GM23338 (cell line): ENCODE measurements around the gene LAMA4. TPM values are rescaled to one million over a fixed set of nuclear protein-coding genes. Genes with fewer than 3 reads are reported as not detected.

Source experiments
- ATAC-seq: fragments of 200-7000 bp; cut with Tn5 transposase; 3 replicates; pipeline ENCODE4 v1.9.1; 2020
- DNase-seq: peaks from one replicate; pipeline ENCODE4 v3.0.0-alpha.2; 2015; ENCODE audit warnings: low spot score
- H2AFZ ChIP-seq: fragments of 200-600 bp; sonication (generic); 2 replicates; pipeline ENCODE4 v1.8.0; 2016; ENCODE audit warnings: antibody characterized with exemption, mild to moderate bottlenecking, moderate library complexity
- H3F3A ChIP-seq: fragments of 200-600 bp; sonication (generic); replicated peaks from 2 replicates; pipeline ENCODE4 v1.8.0; 2017; ENCODE audit warnings: antibody characterized with exemption, mixed run types, low read depth
- H3K27ac ChIP-seq: fragments of 200-600 bp; sonication (generic); 2 replicates; pipeline ENCODE4 v1.6.1; 2016; ENCODE audit warnings: low read depth
- H3K27me3 ChIP-seq: fragments of 200-600 bp; sonication (generic); 2 replicates; pipeline ENCODE4 v1.8.0; 2016; ENCODE audit warnings: mild to moderate bottlenecking, mixed run types, moderate library complexity; ENCODE audit not compliant: insufficient read depth
- H3K36me3 ChIP-seq: fragments of 200-600 bp; sonication (generic); 2 replicates; pipeline ENCODE4 v1.8.0; 2016; ENCODE audit warnings: mild to moderate bottlenecking; ENCODE audit not compliant: insufficient read depth
- H3K4me1 ChIP-seq: fragments of 200-600 bp; sonication (generic); 2 replicates; pipeline ENCODE4 v1.8.0; 2016; ENCODE audit warnings: mild to moderate bottlenecking, moderate library complexity; ENCODE audit not compliant: insufficient read depth
- H3K4me2 ChIP-seq: fragments of 200-600 bp; sonication (generic); 2 replicates; pipeline ENCODE4 v1.7.1; 2017; ENCODE audit warnings: mixed run types
- H3K4me3 ChIP-seq: fragments of 200-600 bp; sonication (generic); 2 replicates; pipeline ENCODE4 v1.6.1; 2016; ENCODE audit warnings: mixed run types
- H3K79me2 ChIP-seq: fragments of 200-600 bp; sonication (generic); replicated peaks from 2 replicates; pipeline ENCODE4 v1.8.0; 2017; ENCODE audit warnings: mild to moderate bottlenecking; ENCODE audit not compliant: insufficient read depth
- H3K9me2 ChIP-seq: fragments of 200-600 bp; sonication (generic); 2 replicates; pipeline ENCODE4 v1.8.0; 2017; ENCODE audit not compliant: insufficient read depth
- H4K20me1 ChIP-seq: fragments of 200-600 bp; sonication (generic); replicated peaks from 2 replicates; pipeline ENCODE4 v1.8.0; 2017; ENCODE audit warnings: mild to moderate bottlenecking; ENCODE audit not compliant: insufficient read depth
- H3K27ac Mint-ChIP-seq: 2 replicates; pipeline ENCODE4 v1.8.0; 2020; ENCODE audit warnings: inconsistent platforms, mild to moderate bottlenecking, moderate library complexity, mixed read lengths
- H3K27me3 Mint-ChIP-seq: 3 replicates; pipeline ENCODE4 v1.8.0; 2022; ENCODE audit warnings: low read depth, mild to moderate bottlenecking, moderate library complexity, mixed read lengths, inconsistent platforms; ENCODE audit not compliant: insufficient read depth, poor library complexity
- H3K36me3 Mint-ChIP-seq: 3 replicates; pipeline ENCODE4 v1.8.0; 2021; ENCODE audit warnings: low read depth, mild to moderate bottlenecking, inconsistent platforms, moderate library complexity, mixed read lengths
- H3K4me1 Mint-ChIP-seq: 3 replicates; pipeline ENCODE4 v1.8.0; 2020; ENCODE audit warnings: mild to moderate bottlenecking, inconsistent platforms, mixed read lengths
- H3K4me3 Mint-ChIP-seq: 3 replicates; pipeline ENCODE4 v1.8.0; 2021; ENCODE audit warnings: moderate library complexity, mild to moderate bottlenecking, inconsistent platforms, mixed read lengths
- H3K9me3 Mint-ChIP-seq: 3 replicates; pipeline ENCODE4 v1.8.0; 2020; ENCODE audit warnings: moderate library complexity, mild to moderate bottlenecking, inconsistent platforms, mixed read lengths
- CREB1 ChIP-seq: fragments of 250-450 bp; sonication (Bioruptor Pico); IDR thresholded peaks from 2 replicates; pipeline ENCODE4 v1.5.0; 2020; ENCODE audit warnings: low read depth, mild to moderate bottlenecking, moderate library complexity
- EZH2 ChIP-seq: fragments of 200-600 bp; sonication (generic); IDR thresholded peaks from one replicate; pipeline ENCODE4 v1.8.0; 2017; ENCODE audit warnings: antibody characterized with exemption, mild to moderate bottlenecking, low read depth; ENCODE audit not compliant: unreplicated experiment
- EZH2phosphoT487 ChIP-seq: fragments of 200-600 bp; sonication (generic); IDR thresholded peaks from one replicate; pipeline ENCODE4 v1.8.1; 2018; ENCODE audit warnings: antibody characterized with exemption; ENCODE audit not compliant: unreplicated experiment
- JUNB ChIP-seq: IDR thresholded peaks from one replicate; pipeline ENCODE4 v1.6.1; 2016; ENCODE audit warnings: antibody characterized with exemption; ENCODE audit not compliant: unreplicated experiment
- NANOG ChIP-seq: IDR thresholded peaks from 2 replicates; pipeline ENCODE4 v1.6.1; 2016; ENCODE audit warnings: antibody characterized with exemption, borderline replicate concordance
- POLR2AphosphoS5 ChIP-seq: IDR thresholded peaks from 2 replicates; pipeline ENCODE4 v1.6.1; 2016; ENCODE audit warnings: antibody characterized with exemption, low read depth
- ZNF114 ChIP-seq: fragments of 250-450 bp; sonication (Bioruptor Pico); IDR thresholded peaks from 2 replicates; pipeline ENCODE4 v1.5.0; 2020; ENCODE audit warnings: mild to moderate bottlenecking, moderate library complexity
- ZNF331 ChIP-seq: fragments of 250-450 bp; sonication (Bioruptor Pico); IDR thresholded peaks from 2 replicates; pipeline ENCODE4 v1.5.0; 2020; ENCODE audit warnings: low read depth, mild to moderate bottlenecking, moderate library complexity
- polyA plus RNA-seq: library from polyadenylated mRNA; unstranded; fragments of >200 nt; fragmentation: Nextera tagmentation; extraction: Ambion mirVana; gene quantifications from 2 replicates; pipeline ENCODE4 v1.2.1, GENCODE V29; 2016
- total RNA-seq: library from RNA; depleted of rRNA; stranded (reverse); fragments of >200 nt; shearing (Covaris generic); gene quantifications from 2 replicates; pipeline ENCODE4 v1.2.3, GENCODE V29; 2014
- TF ChIP-seq, protein P1 (sequence below): IDR thresholded peaks from 2 replicates; pipeline ENCODE4 v1.6.1; 2016; ENCODE audit warnings: antibody characterized with exemption
- TF ChIP-seq, protein P2 (sequence below): IDR thresholded peaks from one replicate; pipeline ENCODE4 v1.6.1; 2018; ENCODE audit warnings: antibody characterized with exemption; ENCODE audit not compliant: unreplicated experiment
- TF ChIP-seq, protein P3 (sequence below): fragments of 250-450 bp; sonication (Bioruptor Pico); IDR thresholded peaks from 2 replicates; pipeline ENCODE4 v1.5.0; 2020; ENCODE audit warnings: mild to moderate bottlenecking, moderate library complexity
- TF ChIP-seq, protein P4 (sequence below), 2 experiments: fragments of 200-600 bp in 1 of 2; sonication (generic) in 1 of 2; conservative IDR thresholded peaks; 2 replicates each; pipeline versions ENCODE4 v1.5.1 to v1.6.1; 2016 to 2017; ENCODE audit warnings: antibody characterized with exemption in 2 of 2, low read depth in 2 of 2, mild to moderate bottlenecking in 2 of 2, moderate library complexity in 1 of 2

The LAMA4 gene
- total and polyA plus RNA-seq, 2 experiments from 2014 or later = 1.7 to 2.8 TPM

DNA sequence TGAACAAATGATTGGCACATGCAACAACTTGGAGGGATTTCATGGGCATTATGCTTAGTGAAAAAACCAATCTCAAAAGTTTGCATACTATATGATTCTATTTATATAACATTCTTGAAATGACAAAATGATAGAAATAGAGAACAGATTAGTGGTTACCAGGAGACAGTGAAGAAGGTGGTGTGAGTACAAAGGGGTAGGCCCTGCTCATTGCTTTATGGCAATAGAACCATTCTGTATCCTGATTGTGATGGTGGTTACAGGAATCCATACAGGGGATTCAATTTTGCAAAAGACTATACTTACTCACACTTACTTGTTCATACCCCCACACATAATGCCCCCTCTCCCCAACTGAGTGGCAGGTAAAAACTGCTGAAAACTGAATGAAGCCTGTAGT, 30.2 kb upstream of the LAMA4 start (continued):
- no peak for TF ChIP-seq NANOG
- TF ChIP-seq, protein P1, sequence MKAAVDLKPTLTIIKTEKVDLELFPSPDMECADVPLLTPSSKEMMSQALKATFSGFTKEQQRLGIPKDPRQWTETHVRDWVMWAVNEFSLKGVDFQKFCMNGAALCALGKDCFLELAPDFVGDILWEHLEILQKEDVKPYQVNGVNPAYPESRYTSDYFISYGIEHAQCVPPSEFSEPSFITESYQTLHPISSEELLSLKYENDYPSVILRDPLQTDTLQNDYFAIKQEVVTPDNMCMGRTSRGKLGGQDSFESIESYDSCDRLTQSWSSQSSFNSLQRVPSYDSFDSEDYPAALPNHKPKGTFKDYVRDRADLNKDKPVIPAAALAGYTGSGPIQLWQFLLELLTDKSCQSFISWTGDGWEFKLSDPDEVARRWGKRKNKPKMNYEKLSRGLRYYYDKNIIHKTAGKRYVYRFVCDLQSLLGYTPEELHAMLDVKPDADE = no peak

DNA sequence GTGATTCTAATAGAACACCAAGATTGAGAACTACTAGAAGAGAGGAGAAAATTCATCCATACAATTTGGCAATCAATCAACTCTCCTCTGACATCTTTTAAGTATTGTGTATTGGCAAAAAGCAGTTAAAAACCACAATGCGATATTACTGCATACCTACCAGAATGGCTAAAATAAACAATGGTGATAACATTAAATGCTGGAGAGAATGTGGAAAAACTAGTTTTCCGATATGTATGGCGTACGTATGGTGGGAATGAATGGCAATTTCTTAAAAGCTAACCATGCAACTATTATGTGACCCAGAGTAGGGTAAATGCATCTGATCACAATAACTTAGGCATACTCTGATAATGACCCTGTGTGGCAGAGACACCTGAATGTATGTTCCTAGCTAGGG, 29.3 kb upstream of the LAMA4 start:
- Histone ChIP-seq H3K79me2 (no peaks in the 10 kb centered on the region), H4K20me1 (no peaks in the 10 kb centered on the region), H3K27me3 (no peaks in the 10 kb centered on the region), H3K9me2 (no peaks in the 10 kb centered on the region), H2AFZ (no peak overlapping the region), H3K27ac (no peak overlapping the region), H3K4me2 (no peak overlapping the region), H3K4me1 (no peaks in the 10 kb centered on the region; the same call in 1 of the 2 replicates), H3F3A (no peaks in the 10 kb centered on the region), H3K4me3 (no peak overlapping the region), H3K36me3 (no peaks in the 10 kb centered on the region)
- H3K4me1 Mint-ChIP-seq = peaks cover 11% of the 10 kb centered on the region; the same call in 2 of the 3 replicates
- ATAC-seq (no peak), DNase-seq (no peak)
- H3K4me3 Mint-ChIP-seq = no peak overlapping the region
- H3K27ac Mint-ChIP-seq = no peak overlapping the region
- H3K36me3 Mint-ChIP-seq = no peaks in the 10 kb centered on the region
- H3K27me3 Mint-ChIP-seq = no peaks in the 10 kb centered on the region
- no peaks in the 10 kb centered on the region for H3K9me3 Mint-ChIP-seq
- no peak for TF ChIP-seq EZH2
- TF ChIP-seq, protein P2, sequence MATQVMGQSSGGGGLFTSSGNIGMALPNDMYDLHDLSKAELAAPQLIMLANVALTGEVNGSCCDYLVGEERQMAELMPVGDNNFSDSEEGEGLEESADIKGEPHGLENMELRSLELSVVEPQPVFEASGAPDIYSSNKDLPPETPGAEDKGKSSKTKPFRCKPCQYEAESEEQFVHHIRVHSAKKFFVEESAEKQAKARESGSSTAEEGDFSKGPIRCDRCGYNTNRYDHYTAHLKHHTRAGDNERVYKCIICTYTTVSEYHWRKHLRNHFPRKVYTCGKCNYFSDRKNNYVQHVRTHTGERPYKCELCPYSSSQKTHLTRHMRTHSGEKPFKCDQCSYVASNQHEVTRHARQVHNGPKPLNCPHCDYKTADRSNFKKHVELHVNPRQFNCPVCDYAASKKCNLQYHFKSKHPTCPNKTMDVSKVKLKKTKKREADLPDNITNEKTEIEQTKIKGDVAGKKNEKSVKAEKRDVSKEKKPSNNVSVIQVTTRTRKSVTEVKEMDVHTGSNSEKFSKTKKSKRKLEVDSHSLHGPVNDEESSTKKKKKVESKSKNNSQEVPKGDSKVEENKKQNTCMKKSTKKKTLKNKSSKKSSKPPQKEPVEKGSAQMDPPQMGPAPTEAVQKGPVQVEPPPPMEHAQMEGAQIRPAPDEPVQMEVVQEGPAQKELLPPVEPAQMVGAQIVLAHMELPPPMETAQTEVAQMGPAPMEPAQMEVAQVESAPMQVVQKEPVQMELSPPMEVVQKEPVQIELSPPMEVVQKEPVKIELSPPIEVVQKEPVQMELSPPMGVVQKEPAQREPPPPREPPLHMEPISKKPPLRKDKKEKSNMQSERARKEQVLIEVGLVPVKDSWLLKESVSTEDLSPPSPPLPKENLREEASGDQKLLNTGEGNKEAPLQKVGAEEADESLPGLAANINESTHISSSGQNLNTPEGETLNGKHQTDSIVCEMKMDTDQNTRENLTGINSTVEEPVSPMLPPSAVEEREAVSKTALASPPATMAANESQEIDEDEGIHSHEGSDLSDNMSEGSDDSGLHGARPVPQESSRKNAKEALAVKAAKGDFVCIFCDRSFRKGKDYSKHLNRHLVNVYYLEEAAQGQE = no peak
- no peak for TF ChIP-seq ZNF114 (CRISPR knock-in tag)
- TF ChIP-seq, protein P1 = no peak
- TF ChIP-seq, protein P3, sequence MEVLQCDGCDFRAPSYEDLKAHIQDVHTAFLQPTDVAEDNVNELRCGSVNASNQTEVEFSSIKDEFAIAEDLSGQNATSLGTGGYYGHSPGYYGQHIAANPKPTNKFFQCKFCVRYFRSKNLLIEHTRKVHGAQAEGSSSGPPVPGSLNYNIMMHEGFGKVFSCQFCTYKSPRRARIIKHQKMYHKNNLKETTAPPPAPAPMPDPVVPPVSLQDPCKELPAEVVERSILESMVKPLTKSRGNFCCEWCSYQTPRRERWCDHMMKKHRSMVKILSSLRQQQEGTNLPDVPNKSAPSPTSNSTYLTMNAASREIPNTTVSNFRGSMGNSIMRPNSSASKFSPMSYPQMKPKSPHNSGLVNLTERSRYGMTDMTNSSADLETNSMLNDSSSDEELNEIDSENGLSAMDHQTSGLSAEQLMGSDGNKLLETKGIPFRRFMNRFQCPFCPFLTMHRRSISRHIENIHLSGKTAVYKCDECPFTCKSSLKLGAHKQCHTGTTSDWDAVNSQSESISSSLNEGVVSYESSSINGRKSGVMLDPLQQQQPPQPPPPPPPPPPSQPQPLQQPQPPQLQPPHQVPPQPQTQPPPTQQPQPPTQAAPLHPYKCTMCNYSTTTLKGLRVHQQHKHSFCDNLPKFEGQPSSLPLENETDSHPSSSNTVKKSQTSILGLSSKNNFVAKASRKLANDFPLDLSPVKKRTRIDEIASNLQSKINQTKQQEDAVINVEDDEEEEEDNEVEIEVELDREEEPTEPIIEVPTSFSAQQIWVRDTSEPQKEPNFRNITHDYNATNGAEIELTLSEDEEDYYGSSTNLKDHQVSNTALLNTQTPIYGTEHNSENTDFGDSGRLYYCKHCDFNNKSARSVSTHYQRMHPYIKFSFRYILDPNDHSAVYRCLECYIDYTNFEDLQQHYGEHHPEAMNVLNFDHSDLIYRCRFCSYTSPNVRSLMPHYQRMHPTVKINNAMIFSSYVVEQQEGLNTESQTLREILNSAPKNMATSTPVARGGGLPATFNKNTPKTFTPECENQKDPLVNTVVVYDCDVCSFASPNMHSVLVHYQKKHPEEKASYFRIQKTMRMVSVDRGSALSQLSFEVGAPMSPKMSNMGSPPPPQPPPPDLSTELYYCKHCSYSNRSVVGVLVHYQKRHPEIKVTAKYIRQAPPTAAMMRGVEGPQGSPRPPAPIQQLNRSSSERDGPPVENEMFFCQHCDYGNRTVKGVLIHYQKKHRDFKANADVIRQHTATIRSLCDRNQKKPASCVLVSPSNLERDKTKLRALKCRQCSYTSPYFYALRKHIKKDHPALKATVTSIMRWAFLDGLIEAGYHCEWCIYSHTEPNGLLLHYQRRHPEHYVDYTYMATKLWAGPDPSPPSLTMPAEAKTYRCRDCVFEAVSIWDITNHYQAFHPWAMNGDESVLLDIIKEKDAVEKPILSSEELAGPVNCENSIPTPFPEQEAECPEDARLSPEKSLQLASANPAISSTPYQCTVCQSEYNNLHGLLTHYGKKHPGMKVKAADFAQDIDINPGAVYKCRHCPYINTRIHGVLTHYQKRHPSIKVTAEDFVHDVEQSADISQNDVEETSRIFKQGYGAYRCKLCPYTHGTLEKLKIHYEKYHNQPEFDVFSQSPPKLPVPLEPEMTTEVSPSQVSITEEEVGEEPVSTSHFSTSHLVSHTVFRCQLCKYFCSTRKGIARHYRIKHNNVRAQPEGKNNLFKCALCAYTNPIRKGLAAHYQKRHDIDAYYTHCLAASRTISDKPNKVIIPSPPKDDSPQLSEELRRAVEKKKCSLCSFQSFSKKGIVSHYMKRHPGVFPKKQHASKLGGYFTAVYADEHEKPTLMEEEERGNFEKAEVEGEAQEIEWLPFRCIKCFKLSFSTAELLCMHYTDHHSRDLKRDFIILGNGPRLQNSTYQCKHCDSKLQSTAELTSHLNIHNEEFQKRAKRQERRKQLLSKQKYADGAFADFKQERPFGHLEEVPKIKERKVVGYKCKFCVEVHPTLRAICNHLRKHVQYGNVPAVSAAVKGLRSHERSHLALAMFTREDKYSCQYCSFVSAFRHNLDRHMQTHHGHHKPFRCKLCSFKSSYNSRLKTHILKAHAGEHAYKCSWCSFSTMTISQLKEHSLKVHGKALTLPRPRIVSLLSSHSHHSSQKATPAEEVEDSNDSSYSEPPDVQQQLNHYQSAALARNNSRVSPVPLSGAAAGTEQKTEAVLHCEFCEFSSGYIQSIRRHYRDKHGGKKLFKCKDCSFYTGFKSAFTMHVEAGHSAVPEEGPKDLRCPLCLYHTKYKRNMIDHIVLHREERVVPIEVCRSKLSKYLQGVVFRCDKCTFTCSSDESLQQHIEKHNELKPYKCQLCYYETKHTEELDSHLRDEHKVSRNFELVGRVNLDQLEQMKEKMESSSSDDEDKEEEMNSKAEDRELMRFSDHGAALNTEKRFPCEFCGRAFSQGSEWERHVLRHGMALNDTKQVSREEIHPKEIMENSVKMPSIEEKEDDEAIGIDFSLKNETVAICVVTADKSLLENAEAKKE (CRISPR knock-in tag) = no peak
- TF ChIP-seq POLR2AphosphoS5 = no peak
- no peak for TF ChIP-seq CREB1 (CRISPR knock-in tag)
- TF ChIP-seq, protein P4, sequence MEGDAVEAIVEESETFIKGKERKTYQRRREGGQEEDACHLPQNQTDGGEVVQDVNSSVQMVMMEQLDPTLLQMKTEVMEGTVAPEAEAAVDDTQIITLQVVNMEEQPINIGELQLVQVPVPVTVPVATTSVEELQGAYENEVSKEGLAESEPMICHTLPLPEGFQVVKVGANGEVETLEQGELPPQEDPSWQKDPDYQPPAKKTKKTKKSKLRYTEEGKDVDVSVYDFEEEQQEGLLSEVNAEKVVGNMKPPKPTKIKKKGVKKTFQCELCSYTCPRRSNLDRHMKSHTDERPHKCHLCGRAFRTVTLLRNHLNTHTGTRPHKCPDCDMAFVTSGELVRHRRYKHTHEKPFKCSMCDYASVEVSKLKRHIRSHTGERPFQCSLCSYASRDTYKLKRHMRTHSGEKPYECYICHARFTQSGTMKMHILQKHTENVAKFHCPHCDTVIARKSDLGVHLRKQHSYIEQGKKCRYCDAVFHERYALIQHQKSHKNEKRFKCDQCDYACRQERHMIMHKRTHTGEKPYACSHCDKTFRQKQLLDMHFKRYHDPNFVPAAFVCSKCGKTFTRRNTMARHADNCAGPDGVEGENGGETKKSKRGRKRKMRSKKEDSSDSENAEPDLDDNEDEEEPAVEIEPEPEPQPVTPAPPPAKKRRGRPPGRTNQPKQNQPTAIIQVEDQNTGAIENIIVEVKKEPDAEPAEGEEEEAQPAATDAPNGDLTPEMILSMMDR (conservative IDR thresholded peaks at IDR 0.05; ENCODE audit: low read depth in 2 of 2) = no peak
- TF ChIP-seq JUNB = no peak
- no peak for TF ChIP-seq ZNF331 (CRISPR knock-in tag)
- no peak for TF ChIP-seq NANOG
- no peak for TF ChIP-seq EZH2phosphoT487
